ENCODE measurements around the gene TREX2. TPM values are rescaled to one million over a fixed set of nuclear protein-coding genes. Genes with fewer than 3 reads are reported as not detected.

Gene TREX2
- total and polyA plus RNA-seq, 2 of the 8 experiments (the other 6 are each of a cell fraction or from before 2014, with no cell fraction given) = 0.71 to 0.80 TPM

DNA sequence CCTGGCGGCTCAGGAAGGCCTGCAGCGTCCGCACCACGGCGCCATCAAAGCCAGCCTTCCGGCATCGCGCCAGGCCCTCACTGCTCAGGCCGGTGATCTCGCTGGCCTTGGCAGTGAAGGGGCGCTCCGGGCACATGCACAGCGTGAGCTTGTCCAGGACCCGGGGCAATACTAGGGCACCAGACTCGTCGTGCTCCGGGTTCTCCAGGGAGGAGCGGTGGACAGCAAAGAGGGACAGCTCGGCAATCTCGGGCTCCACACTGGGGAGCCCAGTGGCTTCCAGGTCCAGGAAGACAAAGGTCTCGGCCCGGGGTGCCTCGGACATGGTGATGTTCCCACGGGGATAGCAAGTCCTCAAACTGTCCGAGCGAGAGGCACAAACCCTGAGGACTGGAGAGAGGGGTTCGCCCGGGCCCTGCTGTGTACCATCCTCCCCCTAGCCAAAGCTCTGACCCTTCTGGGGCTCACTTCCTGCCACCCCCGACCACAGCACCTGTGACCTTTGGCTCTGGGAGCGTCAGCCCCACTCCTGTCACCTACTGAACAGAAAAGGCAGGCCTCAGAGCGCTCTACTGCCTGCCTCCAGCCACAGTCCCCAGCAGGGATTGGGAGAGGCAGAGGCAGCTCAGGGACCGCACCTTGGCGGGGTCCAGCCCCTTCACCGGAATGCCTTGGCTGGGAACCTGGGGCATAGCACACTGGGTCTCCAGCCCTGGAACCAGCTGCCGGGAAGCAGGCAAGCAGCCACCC, 575 bp downstream of the TREX2 start:
- CTCF ChIA-PET (ENCODE audit: partially characterized antibody) = interaction anchor here (0.8 to 1.5 kb wide), 6 partner anchors 11 to 503 kb away, joined by 3 to 7 read pairs (median 3); no protein-coding TSS in a partner anchor
- no peak for FAIRE-seq

More for the DNA sequence above, 575 bp downstream of the TREX2 start:
- Histone ChIP-seq H3K23ac (ENCODE audit: insufficient read length) (no peak overlapping the region), H3K4ac (replicated peaks; ENCODE audit: insufficient read length, low read depth, low read length) (no peak overlapping the region), H2BK12ac (ENCODE audit: low read depth, low read length) (no peak overlapping the region), H4K8ac (ENCODE audit: extremely low read depth, insufficient read depth, low read length) (no peak overlapping the region), H3K79me2 (ENCODE audit: control insufficient read depth in 1 of 2, insufficient read depth in 2 of 2, low read length in 2 of 2) (no peaks in the 10 kb centered on the region), H2BK20ac (ENCODE audit: low read length) (no peak overlapping the region), H2BK5ac (ENCODE audit: low read depth, low read length) (no peak overlapping the region), H3K27ac (ENCODE audit: low read depth, low read length) (no peak overlapping the region), H4K5ac (ENCODE audit: insufficient read length, low read depth, low read length) (no peak overlapping the region), H3K4me3 (ENCODE audit: extremely low read depth in 1 of 4, insufficient read depth in 2 of 4, low read depth in 3 of 4, low read length in 4 of 4) (no peak overlapping the region), H2BK120ac (replicated peaks; ENCODE audit: low read depth, low read length) (no peak overlapping the region), H3K4me1 (replicated peaks in 1 of 4; ENCODE audit: control insufficient read depth in 3 of 4, insufficient read depth in 4 of 4, low read length in 3 of 4) (no peaks in the 10 kb centered on the region), H2AFZ (ENCODE audit: low read length) (no peak overlapping the region), H3K23me2 (ENCODE audit: low read depth, low read length) (no peaks in the 10 kb centered on the region), H3K9me3 (ENCODE audit: insufficient read depth in 2 of 2, low read depth in 1 of 2, low read length in 1 of 2) (no peaks in the 10 kb centered on the region), H3K36me3 (ENCODE audit: control insufficient read depth in 2 of 4, insufficient read depth in 4 of 4, low read length in 3 of 4) (no peaks in the 10 kb centered on the region; a peak in 1 of 8 replicates), H3K79me1 (ENCODE audit: low read depth, low read length) (no peaks in the 10 kb centered on the region), H2AK5ac (ENCODE audit: low read depth, low read length) (no peak overlapping the region), H3K56ac (replicated peaks; ENCODE audit: insufficient read length, low read depth, low read length) (no peak overlapping the region), H2BK15ac (ENCODE audit: low read length) (no peak overlapping the region), H3K18ac (ENCODE audit: extremely low read depth, low read length) (no peak overlapping the region), H4K20me1 (replicated peaks in 1 of 2; ENCODE audit: control insufficient read depth in 1 of 2, insufficient read depth in 2 of 2, low read length in 2 of 2) (no peaks in the 10 kb centered on the region), H3K27me3 (replicated peaks in 1 of 4; ENCODE audit: control insufficient read depth in 3 of 4, extremely low read depth in 1 of 4, insufficient read depth in 3 of 4, low read length in 3 of 4) (no peaks in the 10 kb centered on the region), H3K14ac (ENCODE audit: insufficient read length) (no peak overlapping the region), H3K9ac (replicated peaks in 1 of 4; ENCODE audit: extremely low read depth in 1 of 4, low read depth in 3 of 4, low read length in 3 of 4) (no peak overlapping the region), H3K4me2 (ENCODE audit: insufficient read depth in 1 of 2, low read depth in 2 of 2, low read length in 2 of 2) (no peak overlapping the region), H4K91ac (replicated peaks; ENCODE audit: insufficient read length, low read length) (no peak overlapping the region)
- WGBS, 2 experiments (ENCODE audit: extremely low coverage in 1 of 2, insufficient coverage in 1 of 2, insufficient read length in 1 of 2, insufficient replicate concordance in 2 of 2, low coverage in 1 of 2, low lambda C conversion rate in 2 of 2, missing lambda C conversion rate in 1 of 2) = 92% methylated on average over 13 of the region's 35 CpGs; no CpG with 5 or more reads in 1 of the 2 experiments
- POLR2A ChIA-PET (ENCODE audit: partially characterized antibody) = interaction anchor here (1.2 kb wide), 1 partner anchor 10 kb away, joined by 3 read pairs; no protein-coding TSS in a partner anchor
- TF ChIP-seq BRCA1 (IDR thresholded peaks at IDR 0.05; ENCODE audit: low read depth, low read length) (no peak), SIN3A (conservative IDR thresholded peaks at IDR 0.05 in 1 of 2, IDR thresholded peaks at IDR 0.05 in 1 of 2; ENCODE audit: low read depth in 1 of 2, low read length in 2 of 2) (no peak), PHF8 (conservative IDR thresholded peaks at IDR 0.05; ENCODE audit: low read depth, low read length) (no peak), TCF12 (IDR thresholded peaks at IDR 0.05; ENCODE audit: low read depth, low read length) (no peak), CTBP2 (IDR thresholded peaks at IDR 0.05; ENCODE audit: borderline replicate concordance, insufficient read depth, insufficient read length, low read length) (no peak), RNF2 (IDR thresholded peaks at IDR 0.05; ENCODE audit: borderline replicate concordance, low read depth, low read length, missing control alignments, poor library complexity, severe bottlenecking) (no peak), RBBP5 (IDR thresholded peaks at IDR 0.05; ENCODE audit: borderline replicate concordance, low read depth, low read length) (no peak)
- TF ChIP-seq, protein P1, sequence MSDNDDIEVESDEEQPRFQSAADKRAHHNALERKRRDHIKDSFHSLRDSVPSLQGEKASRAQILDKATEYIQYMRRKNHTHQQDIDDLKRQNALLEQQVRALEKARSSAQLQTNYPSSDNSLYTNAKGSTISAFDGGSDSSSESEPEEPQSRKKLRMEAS (IDR thresholded peaks at IDR 0.05) = no peak
- no peak for DNase-seq (ENCODE audit: low read depth in 1 of 2, low spot score in 2 of 2)

Measured in H1 (cell line).